ENCODE data around the gene RENBP. TPM values are rescaled to one million over a fixed set of nuclear protein-coding genes. Genes with fewer than 3 reads are reported as not detected.

RENBP gene
- total RNA-seq, 1 donor from 2014 or later = 46.4 TPM

GRCh38 chrX:153989973-153990655, 45.7 kb upstream of the RENBP start:
- H3K27me3 ChIP-seq = no peaks in the 10 kb centered on the region
- intact Hi-C loops (cut with DNase I) = no loop called here
- ATAC-seq = no peak

GRCh38 chrX:153988493-153988892, 44.0 kb upstream of the RENBP start:
- Histone ChIP-seq H3K4me3 (no peak overlapping the region), H3K9me3 (no peaks in the 10 kb centered on the region), H3K4me1 (peaks cover 6% of the 10 kb centered on the region), H3K36me3 (no peaks in the 10 kb centered on the region), H3K27me3 (no peaks in the 10 kb centered on the region), H3K27ac (no peak overlapping the region)
- DNase-seq (no peak), ATAC-seq (no peak)
- intact Hi-C loops (cut with DNase I) = no loop called here
- TF ChIP-seq CTCF (IDR thresholded peaks at IDR 0.05) = no peak

More at GRCh38 chrX:153989973-153990655, 45.7 kb upstream of the RENBP start:
- TF ChIP-seq CTCF (IDR thresholded peaks at IDR 0.05) = no peak
- DNase-seq = no peak
- no peak overlapping the region for H3K27ac ChIP-seq
- H3K4me3 ChIP-seq = no peak overlapping the region
- peaks cover 3% of the 10 kb centered on the region for H3K4me1 ChIP-seq
- H3K9me3 ChIP-seq = no peaks in the 10 kb centered on the region
- H3K36me3 ChIP-seq = no peaks in the 10 kb centered on the region

- ATAC-seq (no peak), DNase-seq (no peak)
- intact Hi-C loops (cut with DNase I) = no loop called here
- Histone ChIP-seq H3K4me3 (no peak overlapping the region), H3K36me3 (no peaks in the 10 kb centered on the region), H3K27me3 (no peaks in the 10 kb centered on the region), H3K4me1 (peaks cover 6% of the 10 kb centered on the region), H3K9me3 (no peaks in the 10 kb centered on the region), H3K27ac (peak overlapping the region; percentile 71)
- TF ChIP-seq CTCF (IDR thresholded peaks at IDR 0.05) = no peak
Measured at GRCh38 chrX:153984351-153985178, 40.1 kb upstream of the RENBP start.

GRCh38 chrX:153983321-153983801, 38.9 kb upstream of the RENBP start:
- ATAC-seq (no peak), DNase-seq (no peak)
- Histone ChIP-seq H3K4me1 (peaks cover 6% of the 10 kb centered on the region), H3K27ac (no peak overlapping the region), H3K36me3 (no peaks in the 10 kb centered on the region), H3K9me3 (no peaks in the 10 kb centered on the region), H3K4me3 (no peak overlapping the region), H3K27me3 (no peaks in the 10 kb centered on the region)
- TF ChIP-seq CTCF (IDR thresholded peaks at IDR 0.05) = no peak
- intact Hi-C loops (cut with DNase I) = no loop called here

GRCh38 chrX:153981771-153982533, 37.5 kb upstream of the RENBP start:
- Histone ChIP-seq H3K4me3 (no peak overlapping the region), H3K27ac (peak overlapping the region; percentile 24), H3K9me3 (no peaks in the 10 kb centered on the region), H3K27me3 (no peaks in the 10 kb centered on the region), H3K36me3 (no peaks in the 10 kb centered on the region), H3K4me1 (peaks cover 6% of the 10 kb centered on the region)
- intact Hi-C loops (cut with DNase I) = no loop called here
- DNase-seq = peak; percentile 71
- TF ChIP-seq CTCF (IDR thresholded peaks at IDR 0.05) = no peak
- ATAC-seq = peak; percentile 74
